HG03045 (cell line): ENCODE measurements around the gene PTGR2.
"Not testable (repeated sequence)": the region's sequence is repeated elsewhere in the genome, so short reads cannot be mapped to it uniquely, and the experiment has no call there.

Experiments used
- ATAC-seq: cut with Tn5 transposase; IDR thresholded peaks from one replicate; pipeline ENCODE4 v1.9.1; 2021; ENCODE audit warnings: mild to moderate bottlenecking, moderate library complexity; ENCODE audit not compliant: unreplicated experiment

The PTGR2 gene

GRCh38 chr14:73851567-73852382, at the start of gene PTGR2:
TSS of gene PTGR2 (plus strand) at chr14:73851831. CDS start at chr14:73858863, 7,032 bp downstream.
- ATAC-seq: peak; percentile 86

GRCh38 chr14:73802431-73803188, 49.0 kb upstream of the PTGR2 start:
- no peak for ATAC-seq

- no peak for ATAC-seq
Observed at GRCh38 chr14:73804636-73805035, 47.0 kb upstream of the PTGR2 start.

GRCh38 chr14:73807457-73807856, 44.2 kb upstream of the PTGR2 start:
- ATAC-seq: no peak

GRCh38 chr14:73809391-73809790, 42.2 kb upstream of the PTGR2 start:
- no peak for ATAC-seq

GRCh38 chr14:73810478-73811163, 41.0 kb upstream of the PTGR2 start:
- ATAC-seq: no peak

GRCh38 chr14:73811164-73811503, 40.5 kb upstream of the PTGR2 start:
- ATAC-seq: no peak

- no peak for ATAC-seq
Observed at GRCh38 chr14:73814153-73814552, 37.5 kb upstream of the PTGR2 start.

GRCh38 chr14:73815849-73816248, 35.8 kb upstream of the PTGR2 start:
- no peak for ATAC-seq

GRCh38 chr14:73816393-73816816, 35.2 kb upstream of the PTGR2 start:
- ATAC-seq: no peak

- ATAC-seq: no peak
Observed at GRCh38 chr14:73817020-73817655, 34.5 kb upstream of the PTGR2 start.

- no peak for ATAC-seq
Observed at GRCh38 chr14:73818821-73819220, 32.8 kb upstream of the PTGR2 start.

- ATAC-seq: no peak
Observed at GRCh38 chr14:73820631-73821030, 31.0 kb upstream of the PTGR2 start.

- ATAC-seq: no peak
Observed at GRCh38 chr14:73823339-73823885, 28.2 kb upstream of the PTGR2 start.

GRCh38 chr14:73824127-73824526, 27.5 kb upstream of the PTGR2 start:
- no peak for ATAC-seq

GRCh38 chr14:73824536-73824935, 27.1 kb upstream of the PTGR2 start:
- ATAC-seq: no peak

GRCh38 chr14:73825551-73826188, 26.0 kb upstream of the PTGR2 start:
- no peak for ATAC-seq

- ATAC-seq: not testable (repeated sequence)
Observed at GRCh38 chr14:73827190-73827589, 24.4 kb upstream of the PTGR2 start.

- no peak for ATAC-seq
Observed at GRCh38 chr14:73829071-73829470, 22.6 kb upstream of the PTGR2 start.
